Measurements from ENCODE around the gene EDA. TPM values are rescaled to one million over a fixed set of nuclear protein-coding genes. Genes with fewer than 3 reads are reported as not detected.

Gene EDA
- polyA plus RNA-seq, 4 donors: 6.2 to 7.3 (median 7.0) TPM

- no peak for DNase-seq (ENCODE audit: low read depth in 4 of 4, low spot score in 2 of 4)
Observed at GRCh38 chrX:70022616-70023015, 406.7 kb downstream of the EDA start.

- no peak for DNase-seq (ENCODE audit: low read depth in 4 of 4, low spot score in 2 of 4)
Observed at GRCh38 chrX:70025464-70025863, 409.6 kb downstream of the EDA start.

GRCh38 chrX:70026112-70026850, 410.4 kb downstream of the EDA start:
- no peak for DNase-seq (ENCODE audit: low read depth in 4 of 4, low spot score in 2 of 4)

GRCh38 chrX:70026851-70027200, 410.9 kb downstream of the EDA start:
- DNase-seq (ENCODE audit: low read depth in 4 of 4, low spot score in 2 of 4): no peak

- no peak for DNase-seq (ENCODE audit: low read depth in 4 of 4, low spot score in 2 of 4)
Observed at GRCh38 chrX:70029863-70030262, 413.9 kb downstream of the EDA start.

- DNase-seq (ENCODE audit: low read depth in 4 of 4, low spot score in 2 of 4): peak in 2 of 4 donors; percentile 4 to 20
Observed at GRCh38 chrX:70030301-70030767, 414.4 kb downstream of the EDA start.

- DNase-seq (ENCODE audit: low read depth in 4 of 4, low spot score in 2 of 4): no peak
Observed at GRCh38 chrX:70032792-70033191, 416.9 kb downstream of the EDA start.

GRCh38 chrX:70033348-70034051, 417.6 kb downstream of the EDA start:
- DNase-seq (ENCODE audit: low read depth in 4 of 4, low spot score in 2 of 4): no peak

- no peak for DNase-seq (ENCODE audit: low read depth in 4 of 4, low spot score in 2 of 4)
Observed at GRCh38 chrX:70034646-70035045, 418.7 kb downstream of the EDA start.

- no peak for DNase-seq (ENCODE audit: low read depth in 4 of 4, low spot score in 2 of 4)
Observed at GRCh38 chrX:70038515-70038914, 422.6 kb downstream of the EDA start.

GRCh38 chrX:70038951-70039350, 423.0 kb downstream of the EDA start:
- no peak for DNase-seq (ENCODE audit: low read depth in 4 of 4, low spot score in 2 of 4)

GRCh38 chrX:70039758-70040157, 423.8 kb downstream of the EDA start:
- no peak for DNase-seq (ENCODE audit: low read depth in 4 of 4, low spot score in 2 of 4)

GRCh38 chrX:70041993-70042392, 426.1 kb downstream of the EDA start:
- no peak for DNase-seq (ENCODE audit: low read depth in 4 of 4, low spot score in 2 of 4)

- no peak for DNase-seq (ENCODE audit: low read depth in 4 of 4, low spot score in 2 of 4)
Observed at GRCh38 chrX:70042399-70043371, 426.8 kb downstream of the EDA start.

- DNase-seq (ENCODE audit: low read depth in 4 of 4, low spot score in 2 of 4): no peak
Observed at GRCh38 chrX:70043685-70044084, 427.8 kb downstream of the EDA start.

- DNase-seq (ENCODE audit: low read depth in 4 of 4, low spot score in 2 of 4): no peak
Observed at GRCh38 chrX:70044541-70045245, 428.8 kb downstream of the EDA start.

- DNase-seq (ENCODE audit: low read depth in 4 of 4, low spot score in 2 of 4): no peak
Observed at GRCh38 chrX:70046978-70047377, 431.1 kb downstream of the EDA start.

- no peak for DNase-seq (ENCODE audit: low read depth in 4 of 4, low spot score in 2 of 4)
Observed at GRCh38 chrX:70049406-70049805, 433.5 kb downstream of the EDA start.

GRCh38 chrX:70049925-70050324, 434.0 kb downstream of the EDA start, which contains the start of gene AWAT2:
Gene AWAT2, minus strand, starts transcription at chrX:70049938. Its CDS starts 6 bp downstream, at chrX:70049932.
- DNase-seq (ENCODE audit: low read depth in 4 of 4, low spot score in 2 of 4): no peak

GRCh38 chrX:70052895-70053615, 437.1 kb downstream of the EDA start:
- DNase-seq (ENCODE audit: low read depth in 4 of 4, low spot score in 2 of 4): no peak

All from left renal cortex interstitium (tissue), 4 donors.